Left renal cortex interstitium (tissue), 4 donors: ENCODE results near the gene DCANP1. TPM values are rescaled to one million over a fixed set of nuclear protein-coding genes. Genes with fewer than 3 reads are reported as not detected.

ENCODE experiments used
- DNase-seq, 4 donors: peaks; one replicate each; pipeline ENCODE4 v3.0.0-alpha.2; 2013; ENCODE audit warnings: low read depth in 4 of 4, low spot score in 2 of 4, missing footprints in 1 of 4
- polyA plus RNA-seq, 4 donors: library from polyadenylated mRNA; unstranded; fragments of 120-200 nt; gene quantifications; one replicate each; pipeline ENCODE4 v1.2.1, GENCODE V29; 2013; ENCODE audit not compliant: insufficient read length in 4 of 4

Gene DCANP1
- polyA plus RNA-seq, 4 donors: 0.03 to 0.07 TPM; not detected in 2

- no peak for DNase-seq
Observed at GRCh38 chr5:135428586-135428985, 18.6 kb downstream of the DCANP1 start.

- DNase-seq: no peak
Observed at GRCh38 chr5:135426102-135427082, 20.8 kb downstream of the DCANP1 start.

GRCh38 chr5:135425641-135426040, 21.5 kb downstream of the DCANP1 start:
- DNase-seq: no peak

- DNase-seq: no peak
Observed at GRCh38 chr5:135423846-135424168, 23.3 kb downstream of the DCANP1 start.

GRCh38 chr5:135423146-135423845, 23.9 kb downstream of the DCANP1 start:
- no peak for DNase-seq

- no peak for DNase-seq
Observed at GRCh38 chr5:135422419-135422818, 24.7 kb downstream of the DCANP1 start.

- no peak for DNase-seq
Observed at GRCh38 chr5:135417083-135417482, 30.1 kb downstream of the DCANP1 start.

GRCh38 chr5:135405082-135405481, 42.1 kb downstream of the DCANP1 start:
- DNase-seq: no peak

- no peak for DNase-seq
Observed at GRCh38 chr5:135402031-135402430, 45.1 kb downstream of the DCANP1 start.

GRCh38 chr5:135400866-135401265, 46.3 kb downstream of the DCANP1 start:
- no peak for DNase-seq

- peak in 1 of 4 donors; percentile 9 for DNase-seq
Observed at GRCh38 chr5:135399794-135400542, 47.2 kb downstream of the DCANP1 start.

- DNase-seq: peak; percentile 34 to 84 (median 72)
Observed at GRCh38 chr5:135398855-135399793, 48.0 kb downstream of the DCANP1 start, which contains the start of gene MACROH2A1. MACROH2A1 (minus strand) TSS chr5:135399231; CDS start chr5:135389093, 10,138 bp downstream.

- peak in 1 of 4 donors; percentile 7 for DNase-seq
Observed at GRCh38 chr5:135398160-135398854, 48.8 kb downstream of the DCANP1 start.

- DNase-seq: no peak
Observed at GRCh38 chr5:135397084-135397483, 50.1 kb downstream of the DCANP1 start.

- no peak for DNase-seq
Observed at GRCh38 chr5:135396459-135397055, 50.6 kb downstream of the DCANP1 start.

GRCh38 chr5:135395866-135396265, 51.3 kb downstream of the DCANP1 start:
- DNase-seq: no peak

- DNase-seq: no peak
Observed at GRCh38 chr5:135395451-135395850, 51.7 kb downstream of the DCANP1 start.
